ENCODE results near the gene BTBD6.

DNA sequence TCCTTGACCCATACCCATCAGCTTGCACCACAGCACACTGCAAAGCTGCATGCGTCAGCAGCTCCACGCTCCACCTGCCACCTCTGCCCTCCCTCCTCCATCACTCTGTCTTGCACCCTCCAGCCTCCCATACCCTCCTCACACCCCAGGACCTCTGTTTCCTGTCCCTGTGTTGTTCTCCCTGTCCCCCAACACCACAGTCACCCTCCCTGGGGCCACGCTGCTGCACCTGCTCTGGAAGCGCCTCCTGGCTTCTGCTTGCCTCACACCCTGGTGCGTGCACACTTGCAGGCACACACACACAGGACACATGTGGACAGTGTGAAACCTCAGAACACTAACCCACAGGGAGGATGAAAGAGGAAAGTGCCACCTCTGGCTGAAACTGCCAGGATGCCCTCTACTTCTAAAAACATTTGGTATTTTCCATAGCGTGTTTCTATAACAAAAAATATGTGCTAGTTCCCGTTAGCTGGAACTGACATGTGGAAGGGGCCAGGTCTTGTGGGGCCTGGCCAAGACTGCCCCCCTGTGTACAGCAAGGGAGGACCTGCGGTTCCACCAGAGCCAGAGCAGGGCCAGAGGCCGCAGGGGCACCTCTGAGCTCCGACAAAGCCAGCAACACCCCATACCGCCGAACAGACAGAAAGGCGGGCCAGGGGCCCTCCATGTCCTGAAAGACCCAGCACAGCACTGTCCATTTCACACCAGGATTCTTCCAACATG lies 42.5 kb downstream of the BTBD6 start:
- no peak for TF ChIP-seq NFRKB (IDR thresholded peaks at IDR 0.05)
- no peak for TF ChIP-seq SP1 (IDR thresholded peaks at IDR 0.05)
- TF ChIP-seq BHLHE40 (IDR thresholded peaks at IDR 0.05; ENCODE audit: borderline replicate concordance), result no peak
- TF ChIP-seq ELF4 (IDR thresholded peaks at IDR 0.05), result no peak
- no peak for TF ChIP-seq FOXM1 (IDR thresholded peaks at IDR 0.05; ENCODE audit: borderline replicate concordance)
- TF ChIP-seq ARNT (IDR thresholded peaks at IDR 0.05), result no peak
- TF ChIP-seq, protein P1, sequence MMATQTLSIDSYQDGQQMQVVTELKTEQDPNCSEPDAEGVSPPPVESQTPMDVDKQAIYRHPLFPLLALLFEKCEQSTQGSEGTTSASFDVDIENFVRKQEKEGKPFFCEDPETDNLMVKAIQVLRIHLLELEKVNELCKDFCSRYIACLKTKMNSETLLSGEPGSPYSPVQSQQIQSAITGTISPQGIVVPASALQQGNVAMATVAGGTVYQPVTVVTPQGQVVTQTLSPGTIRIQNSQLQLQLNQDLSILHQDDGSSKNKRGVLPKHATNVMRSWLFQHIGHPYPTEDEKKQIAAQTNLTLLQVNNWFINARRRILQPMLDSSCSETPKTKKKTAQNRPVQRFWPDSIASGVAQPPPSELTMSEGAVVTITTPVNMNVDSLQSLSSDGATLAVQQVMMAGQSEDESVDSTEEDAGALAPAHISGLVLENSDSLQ (IDR thresholded peaks at IDR 0.05), result no peak
- no peak for TF ChIP-seq SUZ12 (IDR thresholded peaks at IDR 0.05)
- TF ChIP-seq FOXK2 (IDR thresholded peaks at IDR 0.05), result no peak
- no peak for TF ChIP-seq HDGF (IDR thresholded peaks at IDR 0.05; ENCODE audit: borderline replicate concordance)
- TF ChIP-seq TARDBP (IDR thresholded peaks at IDR 0.05), result no peak
- no peak for TF ChIP-seq FOXA1 (IDR thresholded peaks at IDR 0.05)
- TF ChIP-seq L3MBTL2 (conservative IDR thresholded peaks at IDR 0.05), result no peak

Data from HEK293T (cell line).